AG10803 (cell line): Measurements from ENCODE around the gene TMPRSS11E.
A peak's percentile ranks its signal among the peaks of the same experiment; 100 is the strongest.
"Not testable (repeated sequence)": the region's sequence is repeated elsewhere in the genome, so short reads cannot be mapped to it uniquely, and the experiment has no call there.

ENCODE experiments used
- DNase-seq: peaks from one replicate; pipeline ENCODE4 v3.0.0; 2010; ENCODE audit warnings: low read depth
- H3K4me3 ChIP-seq: 2 replicates; pipeline ENCODE4 v1.5.1; 2011; ENCODE audit warnings: mild to moderate bottlenecking, low read length, control low read depth
- CTCF ChIP-seq: conservative IDR thresholded peaks from 2 replicates; pipeline ENCODE4 v1.5.1; 2011; ENCODE audit warnings: mild to moderate bottlenecking, low read length, control low read depth, inconsistent platforms

The TMPRSS11E gene

GRCh38 chr4:68490826-68491457 lies 43.7 kb downstream of the TMPRSS11E start:
- no peak for TF ChIP-seq CTCF
- DNase-seq, result no peak
- no peak overlapping the region for H3K4me3 ChIP-seq

- H3K4me3 ChIP-seq, result no peak overlapping the region
- no peak for DNase-seq
- no peak for TF ChIP-seq CTCF
Measured at GRCh38 chr4:68494688-68495087, 47.4 kb downstream of the TMPRSS11E start.

- peak; percentile 62 for DNase-seq
- H3K4me3 ChIP-seq, result no peak overlapping the region
- peak; percentile 97 for TF ChIP-seq CTCF
Measured at GRCh38 chr4:68498413-68499007, 51.2 kb downstream of the TMPRSS11E start.

GRCh38 chr4:68499021-68499420 lies 51.8 kb downstream of the TMPRSS11E start:
- DNase-seq, result no peak
- no peak for TF ChIP-seq CTCF
- no peak overlapping the region for H3K4me3 ChIP-seq

- not testable (repeated sequence) for H3K4me3 ChIP-seq, DNase-seq
Measured at GRCh38 chr4:68503462-68503861, 56.2 kb downstream of the TMPRSS11E start.

GRCh38 chr4:68504836-68505235 lies 57.6 kb downstream of the TMPRSS11E start:
- H3K4me3 ChIP-seq, DNase-seq: not testable (repeated sequence)

GRCh38 chr4:68505452-68505851 lies 58.2 kb downstream of the TMPRSS11E start:
- H3K4me3 ChIP-seq, DNase-seq: not testable (repeated sequence)

GRCh38 chr4:68518889-68519288 lies 71.6 kb downstream of the TMPRSS11E start:
- no peak overlapping the region for H3K4me3 ChIP-seq
- no peak for TF ChIP-seq CTCF
- DNase-seq, result no peak

- TF ChIP-seq CTCF, result no peak
- H3K4me3 ChIP-seq, result no peak overlapping the region
- DNase-seq, result no peak
Measured at GRCh38 chr4:68520985-68521384, 73.7 kb downstream of the TMPRSS11E start.

- not testable (repeated sequence) for H3K4me3 ChIP-seq, DNase-seq
Measured at GRCh38 chr4:68522232-68522631, 75.0 kb downstream of the TMPRSS11E start.
